Trophoblast cell (in vitro differentiated cells and primary cell): ENCODE data around the gene TMEM255B.

ENCODE experiments used
- DNase-seq, 2 donors: peaks; one replicate each; pipeline ENCODE4 v3.0.0-alpha.2; 2016
- H2AFZ ChIP-seq: 2 replicates; pipeline ENCODE4 v1.6.1; 2013; ENCODE audit warnings: low read length, moderate library complexity, mild to moderate bottlenecking; ENCODE audit not compliant: insufficient read depth, poor library complexity
- H2AK5ac ChIP-seq: 2 replicates; pipeline ENCODE4 v1.6.1; 2013; ENCODE audit warnings: mild to moderate bottlenecking, low read length
- H2BK120ac ChIP-seq: 2 replicates; pipeline ENCODE4 v1.6.1; 2013; ENCODE audit warnings: low read length, mild to moderate bottlenecking, moderate library complexity; ENCODE audit not compliant: insufficient read depth, poor library complexity
- H2BK12ac ChIP-seq: 2 replicates; pipeline ENCODE4 v1.6.1; 2013; ENCODE audit warnings: mild to moderate bottlenecking, low read length, moderate library complexity
- H2BK5ac ChIP-seq: 2 replicates; pipeline ENCODE4 v1.6.1; 2013; ENCODE audit warnings: low read length, low read depth, moderate library complexity, mild to moderate bottlenecking; ENCODE audit not compliant: poor library complexity
- H3K14ac ChIP-seq: 2 replicates; pipeline ENCODE4 v1.6.1; 2013; ENCODE audit warnings: mild to moderate bottlenecking, low read length
- H3K18ac ChIP-seq: 2 replicates; pipeline ENCODE4 v1.6.1; 2013; ENCODE audit warnings: mild to moderate bottlenecking, low read length
- H3K23ac ChIP-seq: 2 replicates; pipeline ENCODE4 v1.6.1; 2013; ENCODE audit warnings: low read length
- H3K27ac ChIP-seq: 2 replicates; pipeline ENCODE4 v1.5.1; 2013; ENCODE audit warnings: low read depth, mild to moderate bottlenecking, inconsistent platforms, low read length, moderate library complexity
- H3K27me3 ChIP-seq: 2 replicates; pipeline ENCODE4 v1.6.1; 2013; ENCODE audit warnings: inconsistent platforms, mild to moderate bottlenecking, low read length, moderate library complexity; ENCODE audit not compliant: insufficient read depth
- H3K36me3 ChIP-seq, 2 experiments: 1 replicate in 1 of 2; 2 replicates in 1 of 2; pipeline ENCODE4 v1.6.1; 2013; ENCODE audit warnings: low read length in 2 of 2, mild to moderate bottlenecking in 2 of 2, moderate library complexity in 1 of 2; ENCODE audit not compliant: insufficient read depth in 2 of 2, control insufficient read depth in 1 of 2
- H3K4ac ChIP-seq: 2 replicates; pipeline ENCODE4 v1.6.1; 2013; ENCODE audit warnings: low read depth, mild to moderate bottlenecking, low read length, moderate library complexity
- H3K4me1 ChIP-seq, 2 experiments: 1 replicate in 1 of 2; 2 replicates in 1 of 2; pipeline ENCODE4 v1.6.1; 2013; ENCODE audit warnings: low read length in 2 of 2, mild to moderate bottlenecking in 2 of 2, moderate library complexity in 1 of 2; ENCODE audit not compliant: insufficient read depth in 2 of 2, control insufficient read depth in 1 of 2
- H3K4me2 ChIP-seq: 2 replicates; pipeline ENCODE4 v1.6.1; 2013; ENCODE audit warnings: inconsistent platforms, mild to moderate bottlenecking, low read length, moderate library complexity
- H3K4me3 ChIP-seq: 2 replicates; pipeline ENCODE4 v1.5.1; 2013; ENCODE audit warnings: mild to moderate bottlenecking, low read depth, low read length, inconsistent platforms
- H3K79me1 ChIP-seq: one replicate; pipeline ENCODE4 v1.6.1; 2013; ENCODE audit warnings: low read length
- H3K79me2 ChIP-seq: 2 replicates; pipeline ENCODE4 v1.6.1; 2013; ENCODE audit warnings: low read length, mild to moderate bottlenecking; ENCODE audit not compliant: control insufficient read depth, insufficient read depth, poor library complexity
- H3K9ac ChIP-seq: 2 replicates; pipeline ENCODE4 v1.6.1; 2013; ENCODE audit warnings: mild to moderate bottlenecking, low read length
- H3K9me3 ChIP-seq: 2 replicates; pipeline ENCODE4 v1.6.1; 2013; ENCODE audit warnings: low read depth, mild to moderate bottlenecking, control low read depth, inconsistent platforms, low read length; ENCODE audit not compliant: insufficient read depth
- H4K12ac ChIP-seq: 2 replicates; pipeline ENCODE4 v1.6.1; 2013; ENCODE audit warnings: low read depth, mild to moderate bottlenecking, low read length, moderate library complexity
- H4K8ac ChIP-seq: 2 replicates; pipeline ENCODE4 v1.6.1; 2013; ENCODE audit warnings: low read depth, mild to moderate bottlenecking, low read length, moderate library complexity
- H4K91ac ChIP-seq: one replicate; pipeline ENCODE4 v1.6.1; 2013; ENCODE audit warnings: low read depth, mild to moderate bottlenecking, low read length, moderate library complexity
- WGBS: extraction: QIAGEN DNeasy Blood & Tissue Kit; methylation state at CpG from one replicate; pipeline ENCODE4 v1.1.7; 2013; ENCODE audit warnings: missing lambda C conversion rate; ENCODE audit not compliant: insufficient read length, insufficient coverage; ENCODE audit errors: extremely low coverage; 5-methylcytosine and 5-hydroxymethylcytosine counted together

TMEM255B gene

GRCh38 chr13:113851480-113851803, 92.4 kb downstream of the TMEM255B start:
- Histone ChIP-seq H4K12ac (no peak overlapping the region), H3K36me3 (no peaks in the 10 kb centered on the region), H3K14ac (no peak overlapping the region), H3K4ac (no peak overlapping the region), H2AK5ac (no peak overlapping the region), H3K4me1 (peaks cover 0 to 2% of the 10 kb centered on the region in 2 experiments), H2BK120ac (no peak overlapping the region), H4K91ac (no peak overlapping the region), H3K9me3 (no peaks in the 10 kb centered on the region), H3K27ac (no peak overlapping the region), H3K27me3 (no peaks in the 10 kb centered on the region), H3K4me2 (no peak overlapping the region), H2BK5ac (no peak overlapping the region), H2BK12ac (no peak overlapping the region), H3K9ac (no peak overlapping the region), H3K4me3 (no peak overlapping the region), H3K23ac (no peak overlapping the region), H3K18ac (no peak overlapping the region), H2AFZ (no peak overlapping the region), H3K79me1 (no peaks in the 10 kb centered on the region), H4K8ac (no peak overlapping the region), H3K79me2 (no peaks in the 10 kb centered on the region)
- 100% methylated on average over 1 of the region's 1 CpG for WGBS
- no peak for DNase-seq

- no peak overlapping the region for H4K8ac ChIP-seq
- H2BK5ac ChIP-seq, result no peak overlapping the region
- H3K36me3 ChIP-seq, result no peaks in the 10 kb centered on the region
- H3K4me1 ChIP-seq, result peaks cover 0 to 2% of the 10 kb centered on the region in 2 experiments
- no peak overlapping the region for H4K12ac ChIP-seq
- H3K14ac ChIP-seq, result no peak overlapping the region
- H3K4me3 ChIP-seq, result no peak overlapping the region
- DNase-seq, result no peak
- no peaks in the 10 kb centered on the region for H3K79me1 ChIP-seq
- H3K23ac ChIP-seq, result no peak overlapping the region
- no peak overlapping the region for H3K27ac ChIP-seq
- no peak overlapping the region for H2AFZ ChIP-seq
- no peak overlapping the region for H3K9ac ChIP-seq
- H2BK12ac ChIP-seq, result no peak overlapping the region
- H2AK5ac ChIP-seq, result no peak overlapping the region
- H3K4me2 ChIP-seq, result no peak overlapping the region
- no peak overlapping the region for H4K91ac ChIP-seq
- H2BK120ac ChIP-seq, result no peak overlapping the region
- WGBS, result no CpG with 5 or more reads among the region's 23 CpGs
- H3K18ac ChIP-seq, result no peak overlapping the region
- no peaks in the 10 kb centered on the region for H3K9me3 ChIP-seq
- no peaks in the 10 kb centered on the region for H3K79me2 ChIP-seq
- H3K27me3 ChIP-seq, result no peaks in the 10 kb centered on the region
- no peak overlapping the region for H3K4ac ChIP-seq
Observed at GRCh38 chr13:113851826-113852535, 93.0 kb downstream of the TMEM255B start.

GRCh38 chr13:113852536-113853517, 93.8 kb downstream of the TMEM255B start:
- Histone ChIP-seq H2BK120ac (no peak overlapping the region), H3K4me1 (peaks cover 0 to 2% of the 10 kb centered on the region in 2 experiments), H2BK5ac (no peak overlapping the region), H3K4ac (no peak overlapping the region), H4K91ac (no peak overlapping the region), H3K23ac (no peak overlapping the region), H4K12ac (no peak overlapping the region), H3K27ac (no peak overlapping the region), H2BK12ac (no peak overlapping the region), H3K79me1 (no peaks in the 10 kb centered on the region), H3K4me2 (no peak overlapping the region), H2AK5ac (no peak overlapping the region), H3K9ac (no peak overlapping the region), H3K79me2 (no peaks in the 10 kb centered on the region), H4K8ac (no peak overlapping the region), H3K4me3 (no peak overlapping the region), H2AFZ (no peak overlapping the region), H3K14ac (no peak overlapping the region), H3K27me3 (no peaks in the 10 kb centered on the region), H3K36me3 (no peaks in the 10 kb centered on the region), H3K9me3 (no peaks in the 10 kb centered on the region), H3K18ac (no peak overlapping the region)
- WGBS, result no CpG with 5 or more reads among the region's 22 CpGs
- DNase-seq, result no peak

- H2AK5ac ChIP-seq, result no peak overlapping the region
- H3K4me2 ChIP-seq, result no peak overlapping the region
- H3K79me2 ChIP-seq, result no peaks in the 10 kb centered on the region
- no peak overlapping the region for H3K14ac ChIP-seq
- H4K91ac ChIP-seq, result no peak overlapping the region
- H3K79me1 ChIP-seq, result no peaks in the 10 kb centered on the region
- no peaks in the 10 kb centered on the region for H3K36me3 ChIP-seq
- no peaks in the 10 kb centered on the region for H3K9me3 ChIP-seq
- H3K9ac ChIP-seq, result no peak overlapping the region
- H3K27ac ChIP-seq, result no peak overlapping the region
- no peak overlapping the region for H3K18ac ChIP-seq
- H3K4ac ChIP-seq, result no peak overlapping the region
- H2AFZ ChIP-seq, result no peak overlapping the region
- no peak overlapping the region for H4K8ac ChIP-seq
- no peak overlapping the region for H2BK12ac ChIP-seq
- no peak overlapping the region for H4K12ac ChIP-seq
- H3K23ac ChIP-seq, result no peak overlapping the region
- no peak overlapping the region for H2BK120ac ChIP-seq
- H3K4me1 ChIP-seq, result peaks cover 0 to 2% of the 10 kb centered on the region in 2 experiments
- WGBS, result no CpG with 5 or more reads among the region's 11 CpGs
- no peak overlapping the region for H3K4me3 ChIP-seq
- no peak overlapping the region for H2BK5ac ChIP-seq
- no peaks in the 10 kb centered on the region for H3K27me3 ChIP-seq
- no peak for DNase-seq
Observed at GRCh38 chr13:113853518-113854237, 94.7 kb downstream of the TMEM255B start.
